HG03354 (cell line): ENCODE results near the gene LRRC73.
"Not testable (repeated sequence)": the region's sequence is repeated elsewhere in the genome, so short reads cannot be mapped to it uniquely, and the experiment has no call there.

Experiments
- ATAC-seq: cut with Tn5 transposase; IDR thresholded peaks from one replicate; pipeline ENCODE4 v1.9.1; 2021; ENCODE audit warnings: mild to moderate bottlenecking; ENCODE audit not compliant: unreplicated experiment, poor library complexity, severe bottlenecking

The LRRC73 gene

DNA sequence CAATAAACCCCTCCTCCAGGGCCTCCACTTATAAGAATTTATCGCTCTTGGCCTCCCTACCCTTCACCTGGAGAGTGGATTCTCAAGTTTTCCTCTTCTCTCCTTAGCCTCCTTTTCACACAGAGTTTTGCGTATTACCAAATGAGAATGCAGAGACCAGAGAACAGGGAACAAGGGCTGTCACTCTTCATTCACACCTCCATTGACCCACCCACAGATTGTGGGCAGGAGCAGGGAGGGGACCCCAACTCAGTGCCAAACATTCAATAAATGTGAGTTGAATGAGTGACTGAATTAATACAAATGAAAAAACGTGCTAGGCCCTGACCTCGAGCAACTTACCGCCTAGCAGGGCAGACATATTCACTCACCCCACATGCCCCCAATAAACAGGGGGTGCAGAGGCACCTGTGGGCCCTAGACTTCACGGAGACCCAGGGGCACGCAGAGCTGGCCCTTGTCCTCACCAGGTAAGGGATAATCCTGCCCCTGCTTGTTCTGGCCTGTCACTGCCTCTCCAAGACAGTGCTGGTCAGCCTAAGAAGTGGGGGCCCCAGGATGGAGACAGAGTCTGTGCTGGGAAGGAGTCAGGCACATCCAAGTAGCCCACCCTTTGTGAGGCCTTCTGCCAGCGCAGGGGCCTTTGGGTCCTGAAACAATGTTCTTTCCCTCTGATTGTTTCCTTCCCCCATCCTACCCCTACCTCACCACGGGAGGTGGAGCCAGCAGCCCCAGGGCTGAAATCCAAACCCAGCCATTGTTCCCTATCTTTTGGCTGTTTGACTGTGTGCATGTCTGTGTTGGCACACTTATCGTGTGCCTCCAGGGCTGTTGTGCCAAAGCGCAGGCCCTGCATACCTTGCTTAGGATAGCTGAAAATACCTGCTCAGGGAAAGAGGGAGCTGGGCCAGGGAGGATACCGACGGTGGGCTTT, 41.1 kb downstream of the LRRC73 start:
- no peak for ATAC-seq

DNA sequence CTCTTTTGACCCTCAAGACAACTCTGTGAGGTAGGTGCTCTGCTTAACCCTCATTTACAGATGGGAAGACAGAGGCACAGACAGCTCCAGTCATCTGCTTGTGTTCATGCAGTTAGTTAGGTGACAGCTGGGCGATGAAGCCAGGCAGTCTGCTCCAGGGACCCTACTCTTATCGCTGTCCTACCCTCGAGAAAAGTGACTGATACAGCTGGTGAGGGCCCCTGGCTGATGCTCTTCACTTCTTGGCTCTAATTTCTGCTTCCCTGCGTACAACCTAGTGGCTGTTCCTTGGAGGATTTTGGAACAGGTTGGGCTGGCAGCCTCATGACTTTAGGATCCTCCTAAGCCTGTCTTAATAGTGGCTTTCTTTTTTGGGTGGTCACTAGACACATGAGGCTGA, 41.9 kb downstream of the LRRC73 start:
- ATAC-seq, result no peak

DNA sequence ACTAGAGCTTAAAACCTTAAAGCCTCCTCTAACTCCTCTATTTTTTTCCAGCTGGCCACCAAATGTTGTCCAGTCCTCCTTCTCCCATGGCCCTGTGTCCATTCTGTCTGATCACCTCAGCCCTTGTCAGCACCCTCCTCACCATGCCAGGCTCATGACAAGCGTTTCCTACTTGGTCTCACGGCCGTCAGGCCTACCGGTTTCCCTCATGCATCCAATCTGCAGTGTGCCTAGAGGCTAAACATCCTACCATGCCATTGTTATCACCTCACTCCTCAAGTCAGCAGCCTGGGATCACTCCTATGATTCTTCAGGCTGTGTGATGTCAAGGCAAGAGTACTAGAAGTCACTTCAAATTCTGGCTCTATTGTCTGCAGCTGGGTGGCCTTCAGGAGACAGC, 42.4 kb downstream of the LRRC73 start:
- no peak for ATAC-seq

DNA sequence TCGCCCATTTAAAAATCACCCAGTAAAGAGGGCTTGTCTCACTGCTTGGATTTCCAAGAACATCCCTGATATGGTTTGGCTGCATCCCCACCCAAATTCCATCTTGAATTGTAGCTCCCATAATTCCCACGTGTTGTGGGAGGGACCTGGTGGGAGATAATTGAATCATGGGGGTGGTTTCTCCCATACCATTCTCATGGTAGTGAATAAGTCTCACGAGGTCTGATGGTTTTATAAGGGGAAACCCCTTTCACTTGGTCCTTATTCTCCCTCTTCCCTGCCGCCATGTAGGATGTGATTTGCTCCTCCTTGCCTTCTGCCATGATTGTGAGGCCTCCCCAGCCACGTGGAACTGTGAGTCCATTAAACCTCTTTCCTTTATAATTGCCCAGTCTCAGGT, 42.9 kb downstream of the LRRC73 start:
- ATAC-seq, result not testable (repeated sequence)

DNA sequence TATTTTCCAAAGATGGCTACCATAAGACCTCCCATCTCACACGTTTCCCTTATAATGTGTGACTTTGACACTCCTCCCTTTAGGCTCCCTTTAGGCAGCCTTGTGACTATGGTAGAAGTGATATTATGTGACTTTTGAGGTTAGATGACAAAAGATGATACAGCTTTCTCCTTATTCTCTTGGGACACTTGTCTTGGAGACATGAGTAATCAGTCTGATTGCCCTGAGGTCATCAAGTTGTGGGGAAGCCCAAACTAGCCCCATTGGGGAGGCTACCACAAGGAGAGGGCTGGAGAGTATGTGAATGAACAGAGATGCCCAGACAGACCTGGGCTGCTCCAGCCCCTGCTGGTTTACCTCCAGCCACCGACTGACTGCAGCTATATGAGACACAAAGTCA, 44.2 kb downstream of the LRRC73 start:
- no peak for ATAC-seq

DNA sequence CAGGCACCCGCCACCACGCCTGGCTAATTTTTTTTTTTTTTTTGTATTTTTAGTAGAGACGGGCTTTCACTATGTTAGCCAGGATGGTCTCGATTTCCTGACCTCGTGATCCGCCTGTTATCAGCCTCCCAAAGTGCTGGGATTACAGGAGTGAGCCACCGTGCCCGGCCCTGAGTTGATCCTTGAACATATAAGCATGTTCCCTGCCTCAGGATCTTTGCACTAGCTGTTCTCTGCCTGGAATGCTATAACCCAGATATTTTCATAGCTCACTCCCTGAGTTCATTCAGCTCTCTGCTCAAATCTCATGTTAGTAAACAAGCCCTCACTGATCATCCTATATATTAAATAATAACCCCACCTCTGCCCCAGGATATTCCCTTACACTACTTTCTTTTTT, 45.8 kb downstream of the LRRC73 start:
- ATAC-seq, result no peak

DNA sequence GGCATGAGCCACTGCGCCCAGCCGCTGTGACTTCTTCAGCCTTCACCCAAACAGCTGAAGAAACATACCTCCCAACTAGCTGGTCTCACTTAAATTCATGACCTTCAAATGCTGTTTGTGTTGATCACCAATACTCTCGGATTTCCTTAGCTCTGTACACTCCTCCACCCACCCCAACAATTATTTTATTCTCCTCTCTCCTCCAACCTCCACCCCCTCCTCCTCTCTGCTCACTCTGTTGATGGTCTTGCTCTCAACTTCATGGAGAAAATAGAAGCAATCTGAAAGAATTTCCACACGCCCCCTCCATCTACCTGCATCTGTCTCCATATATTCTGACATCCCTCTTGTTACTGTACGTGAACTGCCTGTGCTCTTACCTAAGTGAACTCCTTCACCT, 48.2 kb downstream of the LRRC73 start:
- ATAC-seq, result no peak

DNA sequence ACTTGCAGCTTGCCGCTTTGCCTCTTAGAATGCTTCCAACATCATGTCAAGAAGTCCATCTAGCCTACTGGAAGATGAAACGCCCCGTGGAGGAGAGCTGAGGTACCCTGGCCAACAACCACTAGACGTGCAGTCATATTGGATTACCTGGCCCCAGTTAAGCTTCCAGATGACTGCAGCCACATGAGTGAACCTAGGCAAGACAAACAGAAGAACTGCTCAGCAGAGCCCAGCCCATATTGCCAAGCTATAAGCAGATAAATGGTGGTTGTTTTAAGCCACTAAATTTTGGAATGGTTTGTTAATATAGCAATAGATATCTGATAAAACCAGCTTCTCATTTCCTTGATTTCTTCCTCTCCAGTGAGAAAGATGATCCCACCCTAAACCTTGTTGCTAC, 50.1 kb downstream of the LRRC73 start:
- ATAC-seq, result no peak

DNA sequence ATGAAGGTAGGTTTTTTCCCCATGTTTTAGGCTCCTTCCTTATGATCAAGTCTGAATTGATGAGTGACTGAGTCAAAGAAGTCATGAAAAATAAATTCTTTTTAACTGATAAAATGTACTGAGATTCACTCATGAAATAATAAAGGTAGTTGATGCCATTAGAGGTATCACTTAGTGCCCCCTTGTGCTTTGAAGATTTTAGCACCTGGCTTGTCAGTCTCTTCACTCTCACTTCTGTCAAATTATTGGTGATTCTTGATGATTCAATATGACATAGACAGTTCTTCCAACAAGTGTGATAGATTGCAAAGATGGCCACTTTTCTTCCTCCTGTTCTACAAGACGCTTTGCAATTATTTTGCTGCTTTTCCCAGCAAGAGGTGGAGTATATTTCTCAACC, 50.6 kb downstream of the LRRC73 start:
- no peak for ATAC-seq

DNA sequence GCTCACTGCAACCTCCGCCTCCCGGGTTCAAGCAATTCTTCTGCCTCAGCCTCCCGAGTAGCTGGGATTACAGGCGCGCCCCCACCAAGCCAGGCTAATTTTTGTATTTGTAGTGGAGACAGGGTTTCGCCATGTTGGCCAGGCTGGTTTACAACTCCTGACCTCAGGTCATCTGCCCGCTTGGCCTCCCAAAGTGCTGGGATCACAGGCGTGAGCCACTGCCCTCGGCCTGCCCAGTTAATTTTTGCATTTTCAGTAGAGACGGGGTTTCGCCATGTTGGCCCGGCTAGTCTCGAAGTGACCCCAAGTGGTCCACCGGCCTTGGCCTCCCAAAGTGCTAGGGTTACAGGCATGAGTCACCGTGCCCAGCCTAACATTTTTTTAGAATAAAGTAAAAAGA, 52.0 kb downstream of the LRRC73 start:
- not testable (repeated sequence) for ATAC-seq

DNA sequence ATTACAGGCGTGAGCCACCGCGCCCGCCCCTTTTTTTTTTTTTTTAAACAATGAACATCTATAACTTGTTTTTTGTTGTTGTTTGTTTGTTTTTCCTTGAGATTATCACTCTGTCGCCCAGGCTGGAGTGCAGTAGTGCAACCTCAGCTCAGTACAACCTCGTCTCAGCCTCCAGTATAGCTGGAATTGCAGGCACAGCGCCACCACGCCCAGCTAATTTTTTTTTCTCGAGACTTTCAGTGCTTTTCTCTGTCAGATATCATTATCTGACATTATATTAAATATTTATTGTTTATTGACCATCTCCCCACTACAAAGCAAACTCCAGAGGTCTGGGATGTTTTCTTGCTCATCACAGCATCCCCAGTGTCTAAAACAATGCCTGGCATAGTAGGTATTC, 52.5 kb downstream of the LRRC73 start:
- no peak for ATAC-seq
